NCI-H82 (cell line): Measurements from ENCODE around the gene CCDC148.
A peak's percentile ranks its signal among the peaks of the same experiment; 100 is the strongest.

ENCODE experiments used
- DNase-seq: peaks from one replicate; lab custom pipeline; 2025; lab: John Stamatoyannopoulos, UW

The CCDC148 gene

GRCh38 chr2:158414538-158414937, 42.0 kb downstream of the CCDC148 start:
- DNase-seq = no peak

GRCh38 chr2:158413581-158413980, 43.0 kb downstream of the CCDC148 start:
- DNase-seq = no peak

- DNase-seq = no peak
Measured at GRCh38 chr2:158412206-158412605, 44.3 kb downstream of the CCDC148 start.

- no peak for DNase-seq
Measured at GRCh38 chr2:158411748-158412147, 44.8 kb downstream of the CCDC148 start.

- no peak for DNase-seq
Measured at GRCh38 chr2:158410132-158410531, 46.4 kb downstream of the CCDC148 start.

GRCh38 chr2:158407031-158407430, 49.5 kb downstream of the CCDC148 start:
- peak; percentile 30 for DNase-seq

GRCh38 chr2:158405341-158405740, 51.2 kb downstream of the CCDC148 start:
- no peak for DNase-seq

GRCh38 chr2:158403237-158403636, 53.3 kb downstream of the CCDC148 start:
- no peak for DNase-seq

GRCh38 chr2:158402665-158403064, 53.9 kb downstream of the CCDC148 start:
- DNase-seq = no peak

- peak; percentile 41 for DNase-seq
Measured at GRCh38 chr2:158395166-158395565, 61.4 kb downstream of the CCDC148 start.

GRCh38 chr2:158394453-158394852, 62.1 kb downstream of the CCDC148 start:
- DNase-seq = no peak

- no peak for DNase-seq
Measured at GRCh38 chr2:158393886-158394285, 62.7 kb downstream of the CCDC148 start.

- no peak for DNase-seq
Measured at GRCh38 chr2:158392687-158393086, 63.9 kb downstream of the CCDC148 start.

- DNase-seq = no peak
Measured at GRCh38 chr2:158391876-158392275, 64.7 kb downstream of the CCDC148 start.

GRCh38 chr2:158391361-158391760, 65.2 kb downstream of the CCDC148 start:
- no peak for DNase-seq

- no peak for DNase-seq
Measured at GRCh38 chr2:158388159-158388558, 68.4 kb downstream of the CCDC148 start.

GRCh38 chr2:158385646-158386045, 70.9 kb downstream of the CCDC148 start:
- no peak for DNase-seq

GRCh38 chr2:158381978-158382377, 74.6 kb downstream of the CCDC148 start:
- no peak for DNase-seq

GRCh38 chr2:158381205-158381604, 75.3 kb downstream of the CCDC148 start:
- peak; percentile 8 for DNase-seq

- DNase-seq = no peak
Measured at GRCh38 chr2:158380746-158381145, 75.8 kb downstream of the CCDC148 start.

- no peak for DNase-seq
Measured at GRCh38 chr2:158378926-158379325, 77.6 kb downstream of the CCDC148 start.

- DNase-seq = no peak
Measured at GRCh38 chr2:158366342-158366741, 90.2 kb downstream of the CCDC148 start.

- DNase-seq = no peak
Measured at GRCh38 chr2:158359846-158360245, 96.7 kb downstream of the CCDC148 start.

GRCh38 chr2:158357699-158358098, 98.9 kb downstream of the CCDC148 start:
- DNase-seq = no peak

GRCh38 chr2:158357122-158357521, 99.4 kb downstream of the CCDC148 start:
- no peak for DNase-seq
